ENCODE measurements around the gene DDX25. TPM values are rescaled to one million over a fixed set of nuclear protein-coding genes. Genes with fewer than 3 reads are reported as not detected.
A peak's percentile ranks its signal among the peaks of the same experiment; 100 is the strongest.

DDX25 gene
- total and polyA plus RNA-seq, 12 donors, result 0.01 TPM; not detected in 11

GRCh38 chr11:125968354-125968753 lies 64.0 kb downstream of the DDX25 start:
- H3K4me1 ChIP-seq, result peaks cover 0 to 7% (median 0%) of the 10 kb centered on the region in 9 donors
- 61 to 63% methylated on average over 7 of the region's 7 CpGs for WGBS, 2 donors
- H3K27me3 ChIP-seq, result no peaks in the 10 kb centered on the region
- no peak overlapping the region for H3K27ac ChIP-seq
- no peak overlapping the region for H3K4me3 ChIP-seq
- H3K36me3 ChIP-seq, result peaks cover 0 to 5% (median 0%) of the 10 kb centered on the region in 9 donors
- no peak for DNase-seq
- peaks cover 0 to 4% (median 0%) of the 10 kb centered on the region in 11 donors for H3K9me3 ChIP-seq
- TF ChIP-seq, protein P1, sequence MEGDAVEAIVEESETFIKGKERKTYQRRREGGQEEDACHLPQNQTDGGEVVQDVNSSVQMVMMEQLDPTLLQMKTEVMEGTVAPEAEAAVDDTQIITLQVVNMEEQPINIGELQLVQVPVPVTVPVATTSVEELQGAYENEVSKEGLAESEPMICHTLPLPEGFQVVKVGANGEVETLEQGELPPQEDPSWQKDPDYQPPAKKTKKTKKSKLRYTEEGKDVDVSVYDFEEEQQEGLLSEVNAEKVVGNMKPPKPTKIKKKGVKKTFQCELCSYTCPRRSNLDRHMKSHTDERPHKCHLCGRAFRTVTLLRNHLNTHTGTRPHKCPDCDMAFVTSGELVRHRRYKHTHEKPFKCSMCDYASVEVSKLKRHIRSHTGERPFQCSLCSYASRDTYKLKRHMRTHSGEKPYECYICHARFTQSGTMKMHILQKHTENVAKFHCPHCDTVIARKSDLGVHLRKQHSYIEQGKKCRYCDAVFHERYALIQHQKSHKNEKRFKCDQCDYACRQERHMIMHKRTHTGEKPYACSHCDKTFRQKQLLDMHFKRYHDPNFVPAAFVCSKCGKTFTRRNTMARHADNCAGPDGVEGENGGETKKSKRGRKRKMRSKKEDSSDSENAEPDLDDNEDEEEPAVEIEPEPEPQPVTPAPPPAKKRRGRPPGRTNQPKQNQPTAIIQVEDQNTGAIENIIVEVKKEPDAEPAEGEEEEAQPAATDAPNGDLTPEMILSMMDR (IDR thresholded peaks at IDR 0.05), result no peak
- peak in 1 of 8 donors; percentile 29 for ATAC-seq
- intact Hi-C loops (cut with DNase I), result loop anchor here in 1 of 10 donors (10.0 kb wide), 1 partner anchor 56 kb away; no protein-coding TSS in a partner anchor

- ATAC-seq, result peak in 6 of 8 donors; percentile 46 to 78 (median 69)
- no peaks in the 10 kb centered on the region for H3K27me3 ChIP-seq
- 48 to 55% methylated on average over 6 of the region's 6 CpGs for WGBS, 2 donors
- peaks cover 0 to 7% (median 0%) of the 10 kb centered on the region in 9 donors for H3K4me1 ChIP-seq
- no peaks in the 10 kb centered on the region for H3K9me3 ChIP-seq
- intact Hi-C loops (cut with DNase I), result no loop called here
- TF ChIP-seq, protein P1 (IDR thresholded peaks at IDR 0.05), result peak in 3 of 9 donors; percentile 28 to 36 (median 35)
- H3K27ac ChIP-seq, result no peak overlapping the region
- no peak for DNase-seq
- H3K4me3 ChIP-seq, result no peak overlapping the region
- no peaks in the 10 kb centered on the region for H3K36me3 ChIP-seq
These were observed 67.3 kb downstream of the DDX25 start for GRCh38 chr11:125971618-125972017.

DNA sequence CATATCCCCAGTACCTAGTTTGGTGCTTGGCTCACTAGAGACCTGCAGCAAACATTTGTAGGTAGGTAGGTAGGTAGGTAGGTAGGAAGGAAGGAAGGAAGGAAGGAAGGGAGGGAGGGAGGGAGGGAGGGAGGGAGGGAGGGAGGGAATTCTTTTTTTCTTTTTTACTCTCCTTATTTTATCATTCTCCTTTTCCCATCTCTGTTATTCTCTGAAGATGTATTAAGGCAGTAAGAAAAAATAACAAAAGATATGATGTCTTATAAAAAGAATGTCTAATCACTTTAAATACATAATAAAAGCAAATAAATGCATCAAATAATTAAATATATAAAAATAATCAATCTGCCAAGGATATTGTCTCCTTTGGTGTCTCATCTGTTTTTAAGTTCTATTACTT lies 70.0 kb downstream of the DDX25 start:
- ATAC-seq (no peak), DNase-seq (no peak)
- H3K36me3 ChIP-seq, result no peaks in the 10 kb centered on the region
- no peak overlapping the region for H3K4me3 ChIP-seq
- TF ChIP-seq, protein P1 (IDR thresholded peaks at IDR 0.05), result no peak
- no peaks in the 10 kb centered on the region for H3K27me3 ChIP-seq
- H3K9me3 ChIP-seq, result no peaks in the 10 kb centered on the region
- H3K27ac ChIP-seq, result no peak overlapping the region
- peaks cover 0 to 9% (median 0%) of the 10 kb centered on the region in 9 donors for H3K4me1 ChIP-seq
- intact Hi-C loops (cut with DNase I), result no loop called here

- Histone ChIP-seq H3K9me3 (no peaks in the 10 kb centered on the region), H3K4me3 (no peak overlapping the region), H3K4me1 (peaks cover 0 to 9% (median 0%) of the 10 kb centered on the region in 9 donors), H3K36me3 (peaks cover 0 to 4% (median 0%) of the 10 kb centered on the region in 9 donors), H3K27me3 (no peaks in the 10 kb centered on the region), H3K27ac (no peak overlapping the region)
- intact Hi-C loops (cut with DNase I), result no loop called here
- TF ChIP-seq, protein P1 (IDR thresholded peaks at IDR 0.05), result no peak
- DNase-seq (no peak), ATAC-seq (no peak)
- 95 to 96% methylated on average over 6 of the region's 6 CpGs for WGBS, 2 donors
These were observed 71.3 kb downstream of the DDX25 start for GRCh38 chr11:125975634-125976033.

Measured in heart right ventricle (tissue), 16 donors.